ENCODE measurements around the gene UBE3D.
A peak's percentile ranks its signal among the peaks of the same experiment; 100 is the strongest.
"Not testable (repeated sequence)": the region's sequence is repeated elsewhere in the genome, so short reads cannot be mapped to it uniquely, and the experiment has no call there.

The UBE3D gene

DNA sequence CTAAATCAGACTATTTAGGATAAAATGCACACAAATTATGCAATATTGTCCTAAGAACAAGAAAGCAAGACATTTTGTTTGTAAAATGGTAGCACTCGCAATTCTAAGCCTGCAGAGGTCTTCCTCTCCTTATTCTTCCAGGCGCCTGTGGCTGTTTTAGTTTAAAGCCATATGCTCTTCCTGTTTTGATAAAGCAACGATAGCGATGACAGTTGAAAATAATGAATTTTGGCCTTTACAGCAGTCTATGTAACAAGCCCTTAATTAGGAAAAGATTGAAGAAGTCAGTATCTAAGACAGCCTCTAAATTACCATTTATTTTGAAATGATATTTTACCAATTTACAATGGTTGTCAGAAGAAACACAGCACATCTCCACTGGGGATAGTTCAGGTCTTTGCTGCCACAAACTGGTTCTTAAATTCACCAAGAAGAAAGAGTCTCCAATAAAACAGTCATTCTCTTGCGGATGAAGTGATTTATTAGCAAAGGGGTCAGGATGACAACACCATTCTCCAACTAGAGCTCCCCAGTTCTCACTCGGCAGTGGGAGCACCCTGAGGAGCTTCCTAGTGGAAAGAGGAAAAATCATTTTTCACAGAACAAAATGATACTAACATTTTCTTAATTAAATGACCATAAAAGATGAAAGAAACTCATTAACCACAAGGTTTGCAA lies 21.4 kb downstream of the UBE3D start:
- DNase-seq (ENCODE audit: low read depth) = no peak
- TF ChIP-seq CTCF (IDR thresholded peaks at IDR 0.05; ENCODE audit: control insufficient read depth, extremely low read depth, insufficient read depth) = no peak
- H3K4me3 ChIP-seq (ENCODE audit: low read depth, low read length) = no peak overlapping the region

GRCh38 chr6:83042467-83043053 lies 23.1 kb downstream of the UBE3D start:
- H3K4me3 ChIP-seq (ENCODE audit: low read depth, low read length) = no peak overlapping the region
- DNase-seq (ENCODE audit: low read depth) = no peak
- no peak for TF ChIP-seq CTCF (IDR thresholded peaks at IDR 0.05; ENCODE audit: control insufficient read depth, extremely low read depth, insufficient read depth)

DNA sequence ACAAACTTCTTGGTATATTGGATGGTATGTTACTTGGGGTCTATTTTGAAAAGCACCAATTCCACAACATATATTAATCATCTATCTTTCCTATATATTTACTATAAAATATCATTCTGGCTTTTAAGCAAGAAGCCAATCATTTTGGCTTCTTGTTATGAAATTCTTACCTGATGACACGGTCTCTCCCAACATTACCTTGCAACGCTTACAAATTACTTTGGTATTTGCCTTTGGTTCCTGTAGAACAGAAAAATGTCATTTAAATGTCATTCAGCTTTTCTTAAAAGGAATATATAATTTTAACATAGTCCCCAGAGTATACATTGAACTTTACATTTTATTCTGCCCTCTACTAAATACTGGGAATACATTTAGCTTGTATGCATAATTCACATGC lies 27.4 kb downstream of the UBE3D start:
- no peak for DNase-seq (ENCODE audit: low read depth)
- H3K4me3 ChIP-seq (ENCODE audit: low read depth, low read length) = no peak overlapping the region
- TF ChIP-seq CTCF (IDR thresholded peaks at IDR 0.05; ENCODE audit: control insufficient read depth, extremely low read depth, insufficient read depth) = no peak

- H3K4me3 ChIP-seq (ENCODE audit: low read depth, low read length) = no peak overlapping the region
- DNase-seq (ENCODE audit: low read depth) = no peak
- no peak for TF ChIP-seq CTCF (IDR thresholded peaks at IDR 0.05; ENCODE audit: control insufficient read depth, extremely low read depth, insufficient read depth)
Measured at GRCh38 chr6:83031689-83032088, 34.0 kb downstream of the UBE3D start.

DNA sequence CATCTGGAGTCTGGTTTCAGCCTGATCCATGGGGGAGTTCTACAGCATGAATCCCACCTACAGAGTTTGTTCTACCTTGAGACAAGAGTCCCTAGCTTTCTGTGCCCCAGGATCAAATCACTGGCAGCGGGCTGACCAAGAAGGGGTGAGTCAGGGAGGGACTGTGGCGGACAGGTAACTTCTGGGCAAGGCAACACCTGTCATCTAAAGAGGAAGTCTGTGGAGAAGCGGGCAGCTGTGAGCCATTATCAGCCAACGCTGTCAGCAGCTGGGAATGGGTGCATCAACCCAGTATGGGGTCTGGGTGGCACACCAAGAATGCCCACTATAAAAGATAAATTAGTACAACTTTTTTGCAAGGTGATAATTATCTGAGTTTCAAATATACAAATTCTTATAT lies 45.9 kb downstream of the UBE3D start:
- DNase-seq (ENCODE audit: low read depth) = no peak
- TF ChIP-seq CTCF (IDR thresholded peaks at IDR 0.05; ENCODE audit: control insufficient read depth, extremely low read depth, insufficient read depth) = no peak
- H3K4me3 ChIP-seq (ENCODE audit: low read depth, low read length) = no peak overlapping the region

DNA sequence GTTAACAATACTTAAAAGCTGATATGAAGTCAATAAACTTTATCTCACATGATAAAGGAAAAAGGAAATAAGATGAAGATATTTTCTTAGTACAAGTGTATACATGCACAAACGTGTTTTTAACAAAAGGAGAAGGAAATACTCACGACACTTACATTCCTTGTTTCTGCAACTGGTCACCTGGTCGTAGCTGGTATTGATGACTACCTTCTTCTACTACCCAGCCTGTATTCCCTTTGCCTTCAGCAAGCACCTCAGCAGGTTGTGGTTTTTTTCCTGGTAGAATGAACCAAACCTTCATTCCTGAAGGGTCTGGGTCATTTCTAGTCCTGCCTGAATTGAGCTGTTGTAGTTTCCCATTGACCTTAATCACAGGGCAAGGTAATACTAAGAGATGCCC lies 54.5 kb downstream of the UBE3D start:
- not testable (repeated sequence) for H3K4me3 ChIP-seq (ENCODE audit: low read depth, low read length); DNase-seq (ENCODE audit: low read depth)

- TF ChIP-seq CTCF (IDR thresholded peaks at IDR 0.05; ENCODE audit: control insufficient read depth, extremely low read depth, insufficient read depth) = no peak
- DNase-seq (ENCODE audit: low read depth) = peak; percentile 56
Measured at GRCh38 chr6:83008626-83009025, 57.0 kb downstream of the UBE3D start.

More at GRCh38 chr6:83008626-83009025, 57.0 kb downstream of the UBE3D start:
- H3K4me3 ChIP-seq (ENCODE audit: low read depth, low read length) = no peak overlapping the region

All from LNCaP clone FGC (cell line).